ENCODE measurements around the gene ACTR5. TPM values are rescaled to one million over a fixed set of nuclear protein-coding genes. Genes with fewer than 3 reads are reported as not detected.

The ACTR5 gene
- total RNA-seq, 4 donors from 2014 or later, result 7.2 to 21.3 (median 11.4) TPM

- DNase-seq, result no peak
- H3K27ac ChIP-seq, result no peak overlapping the region
- no peaks in the 10 kb centered on the region for H3K27me3 ChIP-seq
- no peaks in the 10 kb centered on the region for H3K4me1 ChIP-seq
- no peaks in the 10 kb centered on the region for H3K9me3 ChIP-seq
- in situ Hi-C loops (cut with MboI; ENCODE audit: low pct_ligation_motif_present in 1 of 4, low pct_unique_long_range_greater_than_20kb in 1 of 4, low sequenced_read_pairs in 3 of 4), result no loop called here
- intact Hi-C loops (cut with DNase I; ENCODE audit: low total_unique reads), result no loop called here
- peaks cover 0 to 48% (median 17%) of the 10 kb centered on the region in 4 donors for H3K36me3 ChIP-seq
- no peak overlapping the region for H3K4me3 ChIP-seq
- 95 to 100% methylated on average over 1 to 7 of the region's 7 CpGs for WGBS, 2 donors (ENCODE audit: low coverage in 1 of 2)
- no peak for TF ChIP-seq CTCF (IDR thresholded peaks at IDR 0.05)
Observed at GRCh38 chr20:38771621-38772020, 23.4 kb downstream of the ACTR5 start.

GRCh38 chr20:38774167-38774566 lies 25.9 kb downstream of the ACTR5 start:
- no peak for DNase-seq
- 94 to 95% methylated on average over 2 of the region's 2 CpGs for WGBS, 2 donors (ENCODE audit: low coverage in 1 of 2)
- Histone ChIP-seq H3K27me3 (no peaks in the 10 kb centered on the region), H3K9me3 (no peaks in the 10 kb centered on the region), H3K27ac (no peak overlapping the region), H3K36me3 (peaks cover 0 to 38% (median 10%) of the 10 kb centered on the region in 4 donors), H3K4me1 (no peaks in the 10 kb centered on the region), H3K4me3 (no peak overlapping the region)
- intact Hi-C loops (cut with DNase I; ENCODE audit: low total_unique reads), result no loop called here
- TF ChIP-seq POLR2AphosphoS5 (IDR thresholded peaks at IDR 0.05), result no peak
- no peak for TF ChIP-seq EP300 (IDR thresholded peaks at IDR 0.05; ENCODE audit: low read depth)
- no peak for TF ChIP-seq CTCF (IDR thresholded peaks at IDR 0.05)
- no peak for TF ChIP-seq POLR2A (IDR thresholded peaks at IDR 0.05)
- in situ Hi-C loops (cut with MboI; ENCODE audit: low pct_ligation_motif_present in 1 of 4, low pct_unique_long_range_greater_than_20kb in 1 of 4, low sequenced_read_pairs in 3 of 4), result no loop called here

GRCh38 chr20:38776363-38776762 lies 28.1 kb downstream of the ACTR5 start:
- Histone ChIP-seq H3K9me3 (no peaks in the 10 kb centered on the region), H3K4me1 (no peaks in the 10 kb centered on the region), H3K27ac (no peak overlapping the region), H3K27me3 (no peaks in the 10 kb centered on the region), H3K4me3 (no peak overlapping the region), H3K36me3 (peaks cover 0 to 22% (median 8%) of the 10 kb centered on the region in 4 donors)
- TF ChIP-seq POLR2A (IDR thresholded peaks at IDR 0.05) (no peak), POLR2AphosphoS5 (IDR thresholded peaks at IDR 0.05) (no peak), EP300 (IDR thresholded peaks at IDR 0.05; ENCODE audit: low read depth) (no peak), CTCF (IDR thresholded peaks at IDR 0.05) (no peak)
- intact Hi-C loops (cut with DNase I; ENCODE audit: low total_unique reads), result no loop called here
- no peak for DNase-seq
- WGBS, 2 donors (ENCODE audit: low coverage in 1 of 2), result 82 to 93% methylated on average over 5 to 11 of the region's 11 CpGs
- in situ Hi-C loops (cut with MboI; ENCODE audit: low pct_ligation_motif_present in 1 of 4, low pct_unique_long_range_greater_than_20kb in 1 of 4, low sequenced_read_pairs in 3 of 4), result no loop called here

- in situ Hi-C loops (cut with MboI; ENCODE audit: low pct_ligation_motif_present in 1 of 4, low pct_unique_long_range_greater_than_20kb in 1 of 4, low sequenced_read_pairs in 3 of 4) (no loop called here), intact Hi-C loops (cut with DNase I; ENCODE audit: low total_unique reads) (no loop called here)
- no peaks in the 10 kb centered on the region for H3K4me1 ChIP-seq
Observed at GRCh38 chr20:38779247-38780097, 31.2 kb downstream of the ACTR5 start.

More at GRCh38 chr20:38779247-38780097, 31.2 kb downstream of the ACTR5 start:
- WGBS, 2 donors (ENCODE audit: low coverage in 1 of 2), result 60 to 67% methylated on average over 2 to 19 of the region's 19 CpGs
- Histone ChIP-seq H3K36me3 (peaks cover 0 to under 1% (median 0%) of the 10 kb centered on the region in 4 donors), H3K27ac (no peak overlapping the region), H3K27me3 (no peaks in the 10 kb centered on the region), H3K9me3 (no peaks in the 10 kb centered on the region), H3K4me3 (no peak overlapping the region)
- TF ChIP-seq EP300 (IDR thresholded peaks at IDR 0.05; ENCODE audit: low read depth) (no peak), CTCF (IDR thresholded peaks at IDR 0.05) (no peak)
- DNase-seq, result no peak
